ENCODE measurements around the gene LEPROT. TPM values are rescaled to one million over a fixed set of nuclear protein-coding genes. Genes with fewer than 3 reads are reported as not detected.

The LEPROT gene
- polyA plus RNA-seq, 1 experiment: 86.7 TPM

DNA sequence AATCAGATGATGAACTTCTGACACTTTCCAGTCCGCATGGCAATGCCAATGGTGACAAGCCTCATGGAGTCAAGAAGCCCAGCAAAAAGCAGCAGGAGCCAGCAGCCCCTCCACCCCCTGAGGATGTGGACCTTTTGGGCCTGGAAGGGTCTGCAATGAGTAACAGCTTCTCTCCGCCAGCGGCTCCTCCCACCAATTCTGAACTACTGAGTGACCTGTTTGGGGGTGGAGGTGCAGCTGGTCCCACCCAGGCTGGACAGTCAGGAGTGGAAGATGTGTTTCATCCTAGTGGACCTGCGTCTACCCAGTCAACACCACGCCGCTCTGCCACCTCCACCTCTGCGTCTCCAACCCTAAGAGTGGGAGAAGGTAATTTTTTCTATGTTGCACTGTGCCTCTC is 28.0 kb upstream of the LEPROT start:
- no peak for DNase-seq (ENCODE audit: low read depth, low spot score)
- Histone ChIP-seq H3K27me3 (ENCODE audit: control insufficient read depth, insufficient read depth, low read length) (no peaks in the 10 kb centered on the region), H3K9me3 (ENCODE audit: control insufficient read depth, insufficient read depth, low read length) (no peaks in the 10 kb centered on the region), H3K27ac (ENCODE audit: low read depth, low read length) (no peak overlapping the region), H3K4me3 (ENCODE audit: low read depth, low read length) (no peak overlapping the region)
- ChIA-PET CTCF (interaction anchor here (1.5 kb wide), 1 partner anchor 295 kb away, joined by 4 read pairs; no protein-coding TSS in a partner anchor), POLR2A (no interaction called here)
- TF ChIP-seq, protein P1, sequence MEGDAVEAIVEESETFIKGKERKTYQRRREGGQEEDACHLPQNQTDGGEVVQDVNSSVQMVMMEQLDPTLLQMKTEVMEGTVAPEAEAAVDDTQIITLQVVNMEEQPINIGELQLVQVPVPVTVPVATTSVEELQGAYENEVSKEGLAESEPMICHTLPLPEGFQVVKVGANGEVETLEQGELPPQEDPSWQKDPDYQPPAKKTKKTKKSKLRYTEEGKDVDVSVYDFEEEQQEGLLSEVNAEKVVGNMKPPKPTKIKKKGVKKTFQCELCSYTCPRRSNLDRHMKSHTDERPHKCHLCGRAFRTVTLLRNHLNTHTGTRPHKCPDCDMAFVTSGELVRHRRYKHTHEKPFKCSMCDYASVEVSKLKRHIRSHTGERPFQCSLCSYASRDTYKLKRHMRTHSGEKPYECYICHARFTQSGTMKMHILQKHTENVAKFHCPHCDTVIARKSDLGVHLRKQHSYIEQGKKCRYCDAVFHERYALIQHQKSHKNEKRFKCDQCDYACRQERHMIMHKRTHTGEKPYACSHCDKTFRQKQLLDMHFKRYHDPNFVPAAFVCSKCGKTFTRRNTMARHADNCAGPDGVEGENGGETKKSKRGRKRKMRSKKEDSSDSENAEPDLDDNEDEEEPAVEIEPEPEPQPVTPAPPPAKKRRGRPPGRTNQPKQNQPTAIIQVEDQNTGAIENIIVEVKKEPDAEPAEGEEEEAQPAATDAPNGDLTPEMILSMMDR (IDR thresholded peaks at IDR 0.05; ENCODE audit: low read depth, low read length): no peak

DNA sequence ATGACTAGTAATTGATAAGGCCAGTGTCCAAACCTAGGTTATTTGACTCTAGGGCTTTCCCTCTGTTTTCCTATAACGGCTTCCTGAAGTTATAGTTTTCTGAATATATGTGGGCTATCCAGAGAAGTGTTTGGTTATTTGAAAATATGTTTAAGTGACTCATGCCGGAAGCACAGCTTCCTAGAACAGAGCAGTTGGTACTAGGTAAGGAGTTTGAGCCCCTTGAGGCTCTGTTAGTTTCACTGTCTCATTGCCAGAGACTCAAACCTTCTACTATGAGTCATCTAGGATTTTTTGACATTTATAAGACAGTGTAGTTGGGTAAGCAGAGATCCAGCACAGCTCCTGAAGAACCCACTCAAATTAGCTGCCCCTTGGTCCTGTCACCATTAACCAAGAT is 27.1 kb upstream of the LEPROT start:
- Histone ChIP-seq H3K9me3 (ENCODE audit: control insufficient read depth, insufficient read depth, low read length) (no peaks in the 10 kb centered on the region), H3K27me3 (ENCODE audit: control insufficient read depth, insufficient read depth, low read length) (no peaks in the 10 kb centered on the region), H3K27ac (ENCODE audit: low read depth, low read length) (no peak overlapping the region), H3K4me3 (ENCODE audit: low read depth, low read length) (no peak overlapping the region)
- no peak for DNase-seq (ENCODE audit: low read depth, low spot score)
- ChIA-PET POLR2A (no interaction called here), CTCF (interaction anchor here (1.5 kb wide), 1 partner anchor 294 kb away, joined by 4 read pairs; no protein-coding TSS in a partner anchor)
- TF ChIP-seq, protein P1 (IDR thresholded peaks at IDR 0.05; ENCODE audit: low read depth, low read length): no peak

DNA sequence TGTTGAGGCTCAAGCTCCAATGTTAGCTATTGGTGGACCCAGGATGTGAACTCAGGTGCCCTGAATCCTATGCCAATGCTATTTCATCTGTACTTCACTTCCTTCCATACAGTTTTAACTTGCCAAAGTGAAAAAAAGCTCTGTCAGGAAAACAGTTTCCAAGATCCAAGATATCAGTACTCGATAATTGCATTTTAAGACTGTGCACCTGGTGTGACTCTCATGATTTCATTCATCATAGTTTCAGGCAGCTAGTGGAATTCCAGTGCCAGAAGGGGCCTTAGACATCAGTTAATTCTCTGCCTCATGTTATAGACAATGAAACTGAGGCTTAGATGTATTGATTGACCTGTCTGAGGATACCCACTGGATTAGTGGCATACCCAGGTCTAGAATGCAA is 26.5 kb upstream of the LEPROT start:
- ChIA-PET CTCF (no interaction called here), POLR2A (no interaction called here)
- H3K4me3 ChIP-seq (ENCODE audit: low read depth, low read length): no peak overlapping the region
- H3K27ac ChIP-seq (ENCODE audit: low read depth, low read length): no peak overlapping the region
- H3K9me3 ChIP-seq (ENCODE audit: control insufficient read depth, insufficient read depth, low read length): no peaks in the 10 kb centered on the region
- no peaks in the 10 kb centered on the region for H3K27me3 ChIP-seq (ENCODE audit: control insufficient read depth, insufficient read depth, low read length)
- TF ChIP-seq, protein P1 (IDR thresholded peaks at IDR 0.05; ENCODE audit: low read depth, low read length): no peak
- no peak for DNase-seq (ENCODE audit: low read depth, low spot score)

DNA sequence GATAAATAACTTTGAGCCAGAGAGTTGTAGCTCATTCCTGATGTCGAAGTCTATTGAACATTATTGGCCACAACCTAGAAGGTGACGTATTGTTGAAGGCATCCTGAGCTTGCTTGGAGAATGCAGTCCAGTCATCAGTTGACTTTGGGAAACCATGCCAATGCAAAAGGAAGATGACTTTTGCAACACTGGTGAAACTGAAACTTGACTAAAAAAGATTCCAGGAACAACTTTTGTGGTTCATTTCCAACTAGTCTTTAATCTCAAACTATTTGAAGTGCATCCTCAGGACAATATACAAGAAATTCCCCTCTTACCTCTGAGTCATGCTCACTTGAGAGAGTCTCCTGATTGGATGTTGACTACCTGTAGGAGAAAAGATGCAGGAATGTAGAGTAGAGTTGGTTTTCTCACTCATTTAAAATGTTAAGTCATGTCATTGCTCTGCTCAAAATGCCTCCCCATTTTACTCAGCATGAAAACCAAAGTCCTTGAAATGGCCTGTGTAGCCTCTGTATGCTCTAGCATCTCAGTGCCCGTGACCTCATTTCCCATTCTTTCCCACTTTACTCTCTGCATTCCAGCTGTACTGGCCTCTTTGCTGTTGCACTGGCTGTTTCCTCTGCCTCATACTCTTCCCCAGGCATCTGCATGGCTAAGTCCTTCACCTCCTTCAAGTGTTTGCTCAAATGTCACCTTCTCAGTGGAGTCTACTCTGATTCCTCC is 24.4 kb upstream of the LEPROT start:
- H3K9me3 ChIP-seq (ENCODE audit: control insufficient read depth, insufficient read depth, low read length): no peaks in the 10 kb centered on the region
- no peaks in the 10 kb centered on the region for H3K27me3 ChIP-seq (ENCODE audit: control insufficient read depth, insufficient read depth, low read length)
- no peak overlapping the region for H3K4me3 ChIP-seq (ENCODE audit: low read depth, low read length)
- no peak for DNase-seq (ENCODE audit: low read depth, low spot score)
- TF ChIP-seq, protein P1 (IDR thresholded peaks at IDR 0.05; ENCODE audit: low read depth, low read length): no peak
- CTCF ChIA-PET: no interaction called here
- POLR2A ChIA-PET: no interaction called here
- no peak overlapping the region for H3K27ac ChIP-seq (ENCODE audit: low read depth, low read length)

DNA sequence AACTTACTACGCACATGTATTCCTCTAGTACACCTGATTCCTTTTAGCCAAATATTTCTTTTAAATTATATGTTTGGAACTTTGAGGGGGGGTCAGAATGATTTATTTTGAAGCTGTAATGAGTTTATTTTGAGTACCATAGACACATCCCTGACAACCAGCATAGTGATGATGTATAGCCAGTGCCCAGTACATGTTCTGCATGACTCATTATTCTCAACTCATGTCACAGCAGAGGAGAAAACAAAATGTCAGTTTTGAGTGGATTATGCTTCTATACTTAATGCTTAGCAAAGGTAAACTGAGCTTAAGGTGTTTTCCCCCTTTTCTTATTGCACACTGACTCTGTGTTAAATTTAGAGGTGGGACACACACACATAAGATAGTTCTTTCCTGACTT is 22.4 kb upstream of the LEPROT start:
- ChIA-PET CTCF (no interaction called here), POLR2A (no interaction called here)
- DNase-seq (ENCODE audit: low read depth, low spot score): no peak
- Histone ChIP-seq H3K9me3 (ENCODE audit: control insufficient read depth, insufficient read depth, low read length) (no peaks in the 10 kb centered on the region), H3K4me3 (ENCODE audit: low read depth, low read length) (no peak overlapping the region), H3K27me3 (ENCODE audit: control insufficient read depth, insufficient read depth, low read length) (peaks cover 4% of the 10 kb centered on the region), H3K27ac (ENCODE audit: low read depth, low read length) (no peak overlapping the region)
- TF ChIP-seq, protein P1 (IDR thresholded peaks at IDR 0.05; ENCODE audit: low read depth, low read length): no peak
